Activated CD4-positive, alpha-beta T cell treated with anti-CD3 and anti-CD28 coated beads, Interleukin-2, amount 10 ng/mL, durations not matched to agents 7 days and 5 days (primary cell): ENCODE measurements around the gene ZAP70. TPM values are rescaled to one million over a fixed set of nuclear protein-coding genes. Genes with fewer than 3 reads are reported as not detected.

Source experiments
- CTCF ChIA-PET: fragments of 350-600 bp; sonication (Branson Sonifier 250); formaldehyde crosslinking; loops from one replicate; lab custom pipeline; 2021; ENCODE audit warnings: antibody characterized with exemption; lab: Charles Lee
- POLR2A ChIA-PET: fragments of 350-600 bp; sonication (Branson Sonifier 250); formaldehyde crosslinking; loops from one replicate; lab custom pipeline; 2021; ENCODE audit warnings: antibody characterized with exemption; lab: Charles Lee
- DNase-seq: peaks from one replicate; pipeline ENCODE4 v3.0.0-alpha.2; 2020
- H3K27ac Mint-ChIP-seq: one replicate; pipeline ENCODE4 v1.8.0; 2021; ENCODE audit warnings: mild to moderate bottlenecking, moderate library complexity, mixed read lengths
- H3K27me3 Mint-ChIP-seq: one replicate; pipeline ENCODE4 v1.8.0; 2021; ENCODE audit warnings: mixed read lengths
- H3K36me3 Mint-ChIP-seq: one replicate; pipeline ENCODE4 v1.8.0; 2021; ENCODE audit warnings: low read depth, mixed read lengths
- H3K4me1 Mint-ChIP-seq: one replicate; pipeline ENCODE4 v1.8.0; 2021; ENCODE audit warnings: mixed read lengths
- H3K4me3 Mint-ChIP-seq: one replicate; pipeline ENCODE4 v1.8.0; 2021; ENCODE audit warnings: mild to moderate bottlenecking, moderate library complexity, mixed read lengths
- H3K9me3 Mint-ChIP-seq: one replicate; pipeline ENCODE4 v1.8.0; 2021; ENCODE audit warnings: mixed read lengths
- total RNA-seq, 2 experiments: library from RNA; stranded (reverse); gene quantifications; one replicate each; pipeline ENCODE4 v1.2.3, GENCODE V29; 2021

Gene ZAP70
- total RNA-seq, 2 experiments from 2014 or later = 302 to 337 TPM

GRCh38 chr2:97720746-97721145 is 7.4 kb downstream of the ZAP70 start:
- CTCF ChIA-PET = interaction anchor here (0.6 to 1.2 kb wide), 3 partner anchors 28 to 1055 kb away, joined by 3 to 6 read pairs (median 3); no protein-coding TSS in a partner anchor
- POLR2A ChIA-PET = no interaction called here
- no peak for DNase-seq
- peaks cover 72% of the 10 kb centered on the region for H3K4me1 Mint-ChIP-seq
- H3K9me3 Mint-ChIP-seq = peaks cover 3% of the 10 kb centered on the region
- no peaks in the 10 kb centered on the region for H3K27me3 Mint-ChIP-seq
- H3K4me3 Mint-ChIP-seq = no peak overlapping the region
- H3K27ac Mint-ChIP-seq = peak overlapping the region; percentile 71
- H3K36me3 Mint-ChIP-seq = peaks cover 80% of the 10 kb centered on the region

- ChIA-PET POLR2A (no interaction called here), CTCF (interaction anchor here (1.2 to 2.6 kb wide), 4 partner anchors 8 to 22 kb away, joined by 3 to 9 read pairs (median 6); partner anchors contain the start of gene ZAP70)
- no peak overlapping the region for H3K27ac Mint-ChIP-seq
- no peaks in the 10 kb centered on the region for H3K27me3 Mint-ChIP-seq
- H3K9me3 Mint-ChIP-seq = peaks cover 6% of the 10 kb centered on the region
- peaks cover 84% of the 10 kb centered on the region for H3K36me3 Mint-ChIP-seq
- DNase-seq = no peak
- H3K4me1 Mint-ChIP-seq = peaks cover 69% of the 10 kb centered on the region
- H3K4me3 Mint-ChIP-seq = no peak overlapping the region
Observed at GRCh38 chr2:97722227-97722626, 8.9 kb downstream of the ZAP70 start.

- Mint-ChIP-seq H3K4me1 (peaks cover 70% of the 10 kb centered on the region), H3K9me3 (peaks cover 10% of the 10 kb centered on the region), H3K4me3 (no peak overlapping the region), H3K36me3 (peaks cover 85% of the 10 kb centered on the region), H3K27ac (peak overlapping the region; percentile 54), H3K27me3 (no peaks in the 10 kb centered on the region)
- DNase-seq = no peak
- ChIA-PET CTCF (interaction anchor here (0.6 to 2.6 kb wide), 6 partner anchors 9 to 107 kb away, joined by 3 to 9 read pairs (median 4); partner anchors contain the start of gene ZAP70), POLR2A (no interaction called here)
Observed at GRCh38 chr2:97723156-97724072, 10.0 kb downstream of the ZAP70 start.

- POLR2A ChIA-PET = no interaction called here
- Mint-ChIP-seq H3K27ac (no peak overlapping the region), H3K9me3 (peaks cover 13% of the 10 kb centered on the region), H3K27me3 (no peaks in the 10 kb centered on the region), H3K4me1 (peaks cover 64% of the 10 kb centered on the region), H3K4me3 (no peak overlapping the region), H3K36me3 (peaks cover 85% of the 10 kb centered on the region)
- DNase-seq = no peak
- CTCF ChIA-PET = interaction anchor here (0.6 to 2.6 kb wide), 3 partner anchors 10 to 106 kb away, joined by 3 to 9 read pairs (median 4); partner anchors contain the start of gene ZAP70
Observed at GRCh38 chr2:97724073-97724410, 10.7 kb downstream of the ZAP70 start.

- H3K36me3 Mint-ChIP-seq = peaks cover 86% of the 10 kb centered on the region
- no peaks in the 10 kb centered on the region for H3K27me3 Mint-ChIP-seq
- no peak overlapping the region for H3K4me3 Mint-ChIP-seq
- H3K27ac Mint-ChIP-seq = no peak overlapping the region
- DNase-seq = no peak
- ChIA-PET POLR2A (no interaction called here), CTCF (interaction anchor here (0.9 to 4.4 kb wide), 3 partner anchors 11 to 17 kb away, joined by 4 to 29 read pairs (median 9); partner anchors contain the start of gene ZAP70)
- H3K9me3 Mint-ChIP-seq = peaks cover 17% of the 10 kb centered on the region
- peaks cover 59% of the 10 kb centered on the region for H3K4me1 Mint-ChIP-seq
Observed at GRCh38 chr2:97724501-97724900, 11.1 kb downstream of the ZAP70 start.

- Mint-ChIP-seq H3K27ac (peak overlapping the region; percentile 57), H3K4me1 (peaks cover 53% of the 10 kb centered on the region), H3K9me3 (peaks cover 20% of the 10 kb centered on the region), H3K4me3 (no peak overlapping the region), H3K36me3 (peaks cover 87% of the 10 kb centered on the region), H3K27me3 (no peaks in the 10 kb centered on the region)
- DNase-seq = no peak
- POLR2A ChIA-PET = no interaction called here
- CTCF ChIA-PET = interaction anchor here (1.0 to 4.4 kb wide), 3 partner anchors 15 to 22 kb away, joined by 5 to 29 read pairs (median 8); no protein-coding TSS in a partner anchor
Observed at GRCh38 chr2:97724946-97725688, 11.7 kb downstream of the ZAP70 start.

GRCh38 chr2:97726261-97727064 is 13.1 kb downstream of the ZAP70 start:
- DNase-seq = no peak
- no peaks in the 10 kb centered on the region for H3K27me3 Mint-ChIP-seq
- H3K27ac Mint-ChIP-seq = peak overlapping the region; percentile 54
- CTCF ChIA-PET = interaction anchor here (0.9 to 4.4 kb wide), 7 partner anchors 10 to 26 kb away, joined by 3 to 29 read pairs (median 4); partner anchors contain the start of gene ZAP70
- H3K4me1 Mint-ChIP-seq = peaks cover 43% of the 10 kb centered on the region
- peaks cover 88% of the 10 kb centered on the region for H3K36me3 Mint-ChIP-seq
- POLR2A ChIA-PET = interaction anchor here (1.6 kb wide), 1 partner anchor 8 kb away, joined by 4 read pairs; no protein-coding TSS in a partner anchor
- peaks cover 20% of the 10 kb centered on the region for H3K9me3 Mint-ChIP-seq
- no peak overlapping the region for H3K4me3 Mint-ChIP-seq

GRCh38 chr2:97727296-97727695 is 13.9 kb downstream of the ZAP70 start:
- H3K4me3 Mint-ChIP-seq = no peak overlapping the region
- ChIA-PET CTCF (interaction anchor here (0.9 to 4.4 kb wide), 8 partner anchors 9 to 27 kb away, joined by 3 to 29 read pairs (median 4); partner anchors contain the start of gene ZAP70), POLR2A (interaction anchor here (1.6 kb wide), 1 partner anchor 9 kb away, joined by 4 read pairs; no protein-coding TSS in a partner anchor)
- peaks cover 20% of the 10 kb centered on the region for H3K9me3 Mint-ChIP-seq
- DNase-seq = no peak
- H3K27ac Mint-ChIP-seq = no peak overlapping the region
- no peaks in the 10 kb centered on the region for H3K27me3 Mint-ChIP-seq
- H3K36me3 Mint-ChIP-seq = peaks cover 89% of the 10 kb centered on the region
- H3K4me1 Mint-ChIP-seq = peaks cover 41% of the 10 kb centered on the region

GRCh38 chr2:97728091-97728731 is 14.8 kb downstream of the ZAP70 start:
- Mint-ChIP-seq H3K27me3 (no peaks in the 10 kb centered on the region), H3K4me1 (peaks cover 33% of the 10 kb centered on the region), H3K4me3 (no peak overlapping the region), H3K36me3 (peaks cover 84% of the 10 kb centered on the region), H3K27ac (no peak overlapping the region), H3K9me3 (peaks cover 20% of the 10 kb centered on the region)
- ChIA-PET POLR2A (interaction anchor here (1.6 kb wide), 1 partner anchor 10 kb away, joined by 4 read pairs; no protein-coding TSS in a partner anchor), CTCF (interaction anchor here (0.9 to 4.4 kb wide), 6 partner anchors 10 to 20 kb away, joined by 3 to 29 read pairs (median 4); partner anchors contain the start of gene ZAP70)
- DNase-seq = no peak

- Mint-ChIP-seq H3K27me3 (no peaks in the 10 kb centered on the region), H3K36me3 (peaks cover 82% of the 10 kb centered on the region), H3K9me3 (peaks cover 20% of the 10 kb centered on the region), H3K4me3 (no peak overlapping the region), H3K4me1 (peaks cover 29% of the 10 kb centered on the region), H3K27ac (no peak overlapping the region)
- ChIA-PET POLR2A (no interaction called here), CTCF (interaction anchor here (0.6 to 3.0 kb wide), 8 partner anchors 8 to 39 kb away, joined by 3 to 26 read pairs (median 4); partner anchors contain the start of gene ZAP70)
- no peak for DNase-seq
Observed at GRCh38 chr2:97730245-97730644, 16.9 kb downstream of the ZAP70 start.
